Endothelial cell of umbilical vein (primary cell): ENCODE measurements around the gene GLRA1.

Experiments
- CTCF ChIP-seq, 2 donors: IDR thresholded peaks; 1 replicate in 1 of 2; 2 replicates in 1 of 2; pipeline ENCODE4 v1.5.1; 2011; ENCODE audit warnings: low read length in 2 of 2, mild to moderate bottlenecking in 2 of 2, moderate library complexity in 2 of 2, control low read depth in 1 of 2, inconsistent platforms in 1 of 2, low read depth in 1 of 2; ENCODE audit not compliant: insufficient read depth in 1 of 2; ENCODE audit errors: extremely low read depth in 1 of 2
- EZH2 ChIP-seq: IDR thresholded peaks from 2 replicates; pipeline ENCODE4 v1.6.1; 2012; ENCODE audit warnings: borderline replicate concordance, low read depth, mild to moderate bottlenecking, moderate library complexity, low read length, inconsistent platforms; ENCODE audit not compliant: severe bottlenecking
- FOS ChIP-seq: IDR thresholded peaks from 2 replicates; pipeline ENCODE4 v1.6.1; 2011; ENCODE audit warnings: mild to moderate bottlenecking, low read length, moderate library complexity, borderline replicate concordance; ENCODE audit not compliant: insufficient read depth
- GATA2 ChIP-seq: IDR thresholded peaks from 2 replicates; pipeline ENCODE4 v1.7.0; 2011; ENCODE audit warnings: low read depth, mild to moderate bottlenecking, moderate library complexity, mixed read lengths, low read length; ENCODE audit not compliant: insufficient read length, insufficient read depth
- JUN ChIP-seq: IDR thresholded peaks from 2 replicates; pipeline ENCODE4 v1.6.1; 2011; ENCODE audit warnings: borderline replicate concordance, low read depth; ENCODE audit not compliant: insufficient read length, insufficient read depth
- MAX ChIP-seq: IDR thresholded peaks from 2 replicates; pipeline ENCODE4 v1.6.1; 2011; ENCODE audit not compliant: insufficient read depth, insufficient read length
- MYC ChIP-seq: IDR thresholded peaks from one replicate; pipeline ENCODE4 v1.6.1; 2011; ENCODE audit warnings: mild to moderate bottlenecking, low read depth, low read length
- POLR2A ChIP-seq: IDR thresholded peaks from 2 replicates; pipeline ENCODE4 v1.6.1; 2012; ENCODE audit warnings: low read depth, mild to moderate bottlenecking, control low read depth, low read length
- POLR2AphosphoS5 ChIP-seq: IDR thresholded peaks from 2 replicates; pipeline ENCODE4 v1.6.1; 2012; ENCODE audit warnings: low read depth, mild to moderate bottlenecking, control low read depth, low read length, moderate library complexity; ENCODE audit not compliant: insufficient read depth

DNA sequence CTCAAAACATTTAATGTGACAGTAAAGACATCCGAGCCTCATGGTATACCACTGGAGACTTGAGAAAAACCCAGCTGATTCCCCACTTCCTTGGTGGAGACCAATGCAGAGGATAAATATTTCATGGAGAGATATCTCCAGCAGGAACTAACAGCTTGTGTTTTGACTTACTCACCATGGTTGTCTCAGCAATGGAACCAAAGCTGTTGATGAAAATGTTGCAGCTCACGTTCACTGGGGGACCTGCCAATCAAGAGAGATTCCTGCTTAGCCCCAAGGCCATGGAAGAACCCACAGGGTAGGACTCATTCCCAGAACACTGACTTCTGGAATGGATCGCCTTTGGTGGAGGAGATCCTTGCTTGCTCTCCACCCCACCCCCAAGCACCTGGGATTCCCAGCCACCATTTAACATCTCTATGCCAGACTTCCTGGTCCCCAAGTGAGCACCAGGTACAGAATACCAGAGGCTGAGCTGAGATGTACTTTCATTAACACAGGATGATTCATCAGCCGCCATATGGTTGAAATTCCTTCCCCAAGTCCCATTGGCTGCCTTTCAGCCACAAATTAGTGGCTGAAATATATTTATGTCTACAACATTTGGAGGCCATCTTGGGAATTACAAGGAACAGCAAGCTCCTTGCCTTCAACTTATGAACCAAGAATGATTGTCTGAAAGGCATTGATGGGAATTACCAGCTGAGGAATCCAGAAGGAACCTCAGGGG is 37.9 kb downstream of the GLRA1 start:
- TF ChIP-seq EZH2 (no peak), CTCF (IDR thresholded peaks at IDR 0.05; ENCODE audit: extremely low read depth in 1 of 2, insufficient read depth in 1 of 2, low read depth in 1 of 2, low read length in 2 of 2) (no peak), POLR2AphosphoS5 (no peak), POLR2A (no peak), MAX (no peak), MYC (no peak), FOS (no peak), GATA2 (no peak), JUN (no peak)
